K562 (cell line): Measurements from ENCODE around the gene KCTD11. TPM values are rescaled to one million over a fixed set of nuclear protein-coding genes. Genes with fewer than 3 reads are reported as not detected.

Experiments used
- ARNT ChIP-seq, 2 experiments: fragments of 450-650 bp; IDR thresholded peaks; 2 replicates each; pipeline ENCODE4 v1.6.1; 2016; ENCODE audit warnings: mild to moderate bottlenecking in 1 of 2
- ERF ChIP-seq: fragments of 450-650 bp; formaldehyde crosslinking; IDR thresholded peaks from 2 replicates; pipeline ENCODE4 v1.4.0; 2020; ENCODE audit warnings: mild to moderate bottlenecking, mixed read lengths
- ETV5 ChIP-seq: sonication (generic); formaldehyde crosslinking; IDR thresholded peaks from 2 replicates; pipeline ENCODE4 v1.4.0; 2020; ENCODE audit warnings: low read depth, mild to moderate bottlenecking, missing genetic modification reagents
- HMGN3 ChIP-seq: IDR thresholded peaks from 2 replicates; pipeline ENCODE4 v1.6.1; 2011; ENCODE audit warnings: borderline replicate concordance, low read depth, mild to moderate bottlenecking, mixed read lengths, low read length; ENCODE audit not compliant: insufficient read length; ENCODE audit errors: extremely low read depth
- KDM4B ChIP-seq, 2 experiments: fragments of 450-650 bp in 1 of 2; sonication (generic) in 1 of 2; IDR thresholded peaks; 2 replicates each; pipeline ENCODE4 v1.6.1; 2016 to 2017; ENCODE audit warnings: borderline replicate concordance in 2 of 2, antibody characterized with exemption in 1 of 2, low read depth in 1 of 2, mild to moderate bottlenecking in 1 of 2
- NCOR1 ChIP-seq: fragments of 450-650 bp; IDR thresholded peaks from 2 replicates; pipeline ENCODE4 v1.6.1; 2016; ENCODE audit warnings: mild to moderate bottlenecking, moderate library complexity
- RB1 ChIP-seq: fragments of 450-650 bp; IDR thresholded peaks from 2 replicates; pipeline ENCODE4 v1.6.1; 2017; ENCODE audit warnings: low read depth, mild to moderate bottlenecking
- RBBP5 ChIP-seq: fragments of 200-600 bp; sonication (generic); IDR thresholded peaks from 2 replicates; pipeline ENCODE4 v1.6.1; 2012; ENCODE audit warnings: borderline replicate concordance, mild to moderate bottlenecking, low read length, control low read depth, inconsistent platforms; ENCODE audit not compliant: insufficient read depth, poor library complexity, severe bottlenecking
- RFX5 ChIP-seq: IDR thresholded peaks from 2 replicates; pipeline ENCODE4 v1.6.1; 2011; ENCODE audit warnings: low read depth, mild to moderate bottlenecking, improper control_type of control experiment, low read length
- RHOXF2B ChIP-seq: fragments of 250-450 bp; sonication (Bioruptor Pico); conservative IDR thresholded peaks from 2 replicates; pipeline ENCODE4 v1.5.1; 2021
- SIN3A ChIP-seq, 2 experiments: fragments of 150-350 bp in 1 of 2; IDR thresholded peaks; 2 replicates each; pipeline ENCODE4 v1.6.1; 2011 to 2016; ENCODE audit warnings: borderline replicate concordance in 2 of 2, low read depth in 2 of 2, low read length in 2 of 2, mild to moderate bottlenecking in 2 of 2, moderate library complexity in 2 of 2; ENCODE audit not compliant: control insufficient read depth in 1 of 2
- SPI1 ChIP-seq: IDR thresholded peaks from 2 replicates; pipeline ENCODE4 v1.6.1; 2011; ENCODE audit warnings: low read depth, low read length, control low read depth, borderline replicate concordance
- YY1 ChIP-seq, 3 experiments: IDR thresholded peaks; 2 replicates each; pipeline ENCODE4 v1.6.1; 2011; ENCODE audit warnings: low read length in 2 of 3, mild to moderate bottlenecking in 2 of 3, moderate library complexity in 2 of 3, borderline replicate concordance in 1 of 3, control low read depth in 1 of 3, low read depth in 1 of 3; ENCODE audit not compliant: insufficient read depth in 3 of 3, insufficient replicate concordance in 2 of 3, control insufficient read depth in 1 of 3, insufficient read length in 1 of 3; ENCODE audit errors: extremely low read depth in 1 of 3
- ZNF445 ChIP-seq: fragments of 250-450 bp; sonication (Bioruptor Pico); IDR thresholded peaks from 2 replicates; pipeline ENCODE4 v1.4.0; 2020; ENCODE audit warnings: low read depth, mild to moderate bottlenecking, moderate library complexity
- ZNF717 ChIP-seq: fragments of 250-450 bp; sonication (Bioruptor Pico); IDR thresholded peaks from 2 replicates; pipeline ENCODE4 v1.5.0; 2021
- ZNF766 ChIP-seq: fragments of 200-800 bp; sonication (Bioruptor generic); conservative IDR thresholded peaks from 2 replicates; pipeline ENCODE4 v1.6.1; 2016; ENCODE audit warnings: missing genetic modification characterization, missing compliant biosample characterization
- ZNF79 ChIP-seq: fragments of 250-450 bp; sonication (Bioruptor Pico); IDR thresholded peaks from 2 replicates; pipeline ENCODE4 v1.4.0; 2020; ENCODE audit warnings: low read depth, mild to moderate bottlenecking, moderate library complexity
- polyA plus RNA-seq, 8 experiments: library from polyadenylated mRNA; depleted of rRNA in 4 of 8; stranded (reverse) in 5 of 8; unstranded in 3 of 8; fragments of >200 nt; fragmentation: Nextera tagmentation in 2 of 8; fragmentation: Illumina TruSeq in 1 of 8; extraction: Ambion mirVana in 2 of 8; extraction: Trizol in 1 of 8; gene quantifications; 2 replicates each; pipeline versions ENCODE4 v1.2.1 to v1.2.3, GENCODE V29; 2011 to 2014; ENCODE audit warnings: inconsistent platforms in 1 of 8, missing spikeins in 1 of 8
- total RNA-seq, 7 experiments: library from RNA; depleted of rRNA in 6 of 7; stranded (reverse); fragments of >200 nt in 6 of 7; fragmentation: Illumina TruSeq in 2 of 7; extraction: Trizol in 2 of 7; gene quantifications; 2 replicates each; pipeline versions ENCODE4 v1.2.1 to v1.2.3, GENCODE V29; 2011 to 2021; ENCODE audit warnings: low replicate concordance in 1 of 7
- TF ChIP-seq, protein P1 (sequence below): sonication (generic); formaldehyde crosslinking; IDR thresholded peaks from 2 replicates; pipeline ENCODE4 v1.8.0; 2022; ENCODE audit warnings: mild to moderate bottlenecking, missing genetic modification reagents
- TF ChIP-seq, protein P2 (sequence below): sonication (generic); formaldehyde crosslinking; IDR thresholded peaks from 2 replicates; pipeline ENCODE4 v1.8.0; 2022; ENCODE audit warnings: mild to moderate bottlenecking, missing genetic modification reagents, borderline replicate concordance

KCTD11 gene
- total and polyA plus RNA-seq, 9 of the 15 experiments (the other 6 are each of a cell fraction or from before 2014, with no cell fraction given): 0.01 to 3.2 (median 2.5) TPM; not detected in 1

DNA sequence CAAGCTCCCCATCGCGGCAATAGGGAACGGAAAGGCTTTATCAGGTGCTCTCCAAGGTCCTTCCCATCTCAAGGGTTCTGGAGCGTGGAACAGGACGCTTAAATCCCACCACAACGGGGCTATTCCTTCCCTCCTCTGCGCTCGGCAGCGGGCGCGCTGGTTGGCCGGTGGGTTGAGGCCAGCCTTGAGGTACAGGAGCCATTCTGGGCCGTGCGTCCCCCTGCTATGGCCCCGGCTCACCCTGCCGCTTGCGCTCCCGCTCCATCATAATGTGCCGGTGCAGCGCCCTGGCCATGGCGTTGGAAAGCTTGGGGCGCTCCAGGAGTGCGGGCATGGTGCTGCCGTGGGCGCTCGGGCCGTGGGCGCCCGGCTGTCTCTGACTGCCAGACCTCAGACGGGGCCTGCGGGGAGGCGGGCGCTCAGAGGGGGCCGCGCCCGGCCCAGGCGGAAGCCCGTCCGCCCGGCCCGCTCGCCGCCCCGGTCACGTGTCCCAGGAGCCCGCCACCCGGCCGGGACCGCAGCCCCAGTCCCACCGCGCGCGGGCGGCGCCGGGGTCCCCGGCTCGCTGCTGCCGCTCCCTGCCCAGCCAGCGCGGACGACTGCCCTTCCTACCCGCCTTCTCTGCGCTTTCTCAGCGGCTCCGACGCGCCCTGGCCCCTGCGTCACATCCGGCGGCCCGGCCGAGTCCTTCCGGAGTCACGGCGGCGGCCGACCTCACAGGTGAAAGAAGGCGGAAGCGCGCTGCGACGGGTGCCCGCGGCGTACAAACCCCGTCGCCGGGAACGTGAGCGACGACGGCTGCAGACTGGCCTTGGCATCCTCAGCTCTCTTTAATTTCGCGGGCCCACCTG is 37.0 kb upstream of the KCTD11 start, which contains the start of gene GPS2 (continued):
- TF ChIP-seq, protein P1, sequence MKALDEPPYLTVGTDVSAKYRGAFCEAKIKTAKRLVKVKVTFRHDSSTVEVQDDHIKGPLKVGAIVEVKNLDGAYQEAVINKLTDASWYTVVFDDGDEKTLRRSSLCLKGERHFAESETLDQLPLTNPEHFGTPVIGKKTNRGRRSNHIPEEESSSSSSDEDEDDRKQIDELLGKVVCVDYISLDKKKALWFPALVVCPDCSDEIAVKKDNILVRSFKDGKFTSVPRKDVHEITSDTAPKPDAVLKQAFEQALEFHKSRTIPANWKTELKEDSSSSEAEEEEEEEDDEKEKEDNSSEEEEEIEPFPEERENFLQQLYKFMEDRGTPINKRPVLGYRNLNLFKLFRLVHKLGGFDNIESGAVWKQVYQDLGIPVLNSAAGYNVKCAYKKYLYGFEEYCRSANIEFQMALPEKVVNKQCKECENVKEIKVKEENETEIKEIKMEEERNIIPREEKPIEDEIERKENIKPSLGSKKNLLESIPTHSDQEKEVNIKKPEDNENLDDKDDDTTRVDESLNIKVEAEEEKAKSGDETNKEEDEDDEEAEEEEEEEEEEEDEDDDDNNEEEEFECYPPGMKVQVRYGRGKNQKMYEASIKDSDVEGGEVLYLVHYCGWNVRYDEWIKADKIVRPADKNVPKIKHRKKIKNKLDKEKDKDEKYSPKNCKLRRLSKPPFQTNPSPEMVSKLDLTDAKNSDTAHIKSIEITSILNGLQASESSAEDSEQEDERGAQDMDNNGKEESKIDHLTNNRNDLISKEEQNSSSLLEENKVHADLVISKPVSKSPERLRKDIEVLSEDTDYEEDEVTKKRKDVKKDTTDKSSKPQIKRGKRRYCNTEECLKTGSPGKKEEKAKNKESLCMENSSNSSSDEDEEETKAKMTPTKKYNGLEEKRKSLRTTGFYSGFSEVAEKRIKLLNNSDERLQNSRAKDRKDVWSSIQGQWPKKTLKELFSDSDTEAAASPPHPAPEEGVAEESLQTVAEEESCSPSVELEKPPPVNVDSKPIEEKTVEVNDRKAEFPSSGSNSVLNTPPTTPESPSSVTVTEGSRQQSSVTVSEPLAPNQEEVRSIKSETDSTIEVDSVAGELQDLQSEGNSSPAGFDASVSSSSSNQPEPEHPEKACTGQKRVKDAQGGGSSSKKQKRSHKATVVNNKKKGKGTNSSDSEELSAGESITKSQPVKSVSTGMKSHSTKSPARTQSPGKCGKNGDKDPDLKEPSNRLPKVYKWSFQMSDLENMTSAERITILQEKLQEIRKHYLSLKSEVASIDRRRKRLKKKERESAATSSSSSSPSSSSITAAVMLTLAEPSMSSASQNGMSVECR (CRISPR knock-in tag): peak; percentile 93
- TF ChIP-seq RHOXF2B (CRISPR knock-in tag): no peak
- TF ChIP-seq ZNF445 (CRISPR knock-in tag): no peak
- 0 out of 2 replicates have a peak, but pooled peaks have one; percentile 18 for TF ChIP-seq NCOR1
- no peak for TF ChIP-seq ARNT (IDR thresholded peaks at IDR 0.05)
- TF ChIP-seq YY1 (IDR thresholded peaks at IDR 0.05; ENCODE audit: borderline replicate concordance in 1 of 3, control insufficient read depth in 1 of 3, extremely low read depth in 1 of 3, insufficient read depth in 3 of 3, insufficient read length in 1 of 3, insufficient replicate concordance in 2 of 3, low read depth in 1 of 3, low read length in 2 of 3): peak in 2 of 3 experiments; percentile 38 to 49
- TF ChIP-seq RB1: peak; percentile 79; the same call in 1 of the 2 replicates
- peak in 1 of 2 experiments; percentile 66; a peak in 1 of 4 replicates for TF ChIP-seq KDM4B (IDR thresholded peaks at IDR 0.05; ENCODE audit: borderline replicate concordance in 2 of 2, low read depth in 1 of 2)
- TF ChIP-seq HMGN3: peak; percentile 55
- TF ChIP-seq, protein P2, sequence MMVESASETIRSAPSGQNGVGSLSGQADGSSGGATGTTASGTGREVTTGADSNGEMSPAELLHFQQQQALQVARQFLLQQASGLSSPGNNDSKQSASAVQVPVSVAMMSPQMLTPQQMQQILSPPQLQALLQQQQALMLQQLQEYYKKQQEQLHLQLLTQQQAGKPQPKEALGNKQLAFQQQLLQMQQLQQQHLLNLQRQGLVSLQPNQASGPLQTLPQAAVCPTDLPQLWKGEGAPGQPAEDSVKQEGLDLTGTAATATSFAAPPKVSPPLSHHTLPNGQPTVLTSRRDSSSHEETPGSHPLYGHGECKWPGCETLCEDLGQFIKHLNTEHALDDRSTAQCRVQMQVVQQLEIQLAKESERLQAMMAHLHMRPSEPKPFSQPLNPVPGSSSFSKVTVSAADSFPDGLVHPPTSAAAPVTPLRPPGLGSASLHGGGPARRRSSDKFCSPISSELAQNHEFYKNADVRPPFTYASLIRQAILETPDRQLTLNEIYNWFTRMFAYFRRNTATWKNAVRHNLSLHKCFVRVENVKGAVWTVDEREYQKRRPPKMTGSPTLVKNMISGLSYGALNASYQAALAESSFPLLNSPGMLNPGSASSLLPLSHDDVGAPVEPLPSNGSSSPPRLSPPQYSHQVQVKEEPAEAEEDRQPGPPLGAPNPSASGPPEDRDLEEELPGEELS (CRISPR knock-in tag): no peak
- peak; percentile 79; the same call in 1 of the 2 replicates for TF ChIP-seq ETV5
- TF ChIP-seq ERF (CRISPR knock-in tag): no peak
- no peak for TF ChIP-seq RFX5
- no peak for TF ChIP-seq SPI1
- TF ChIP-seq ZNF717 (CRISPR knock-in tag): no peak
- no peak for TF ChIP-seq ZNF79 (CRISPR knock-in tag)
- TF ChIP-seq ZNF766: 0 out of 2 replicates have a peak, but pooled peaks have one; percentile 33
- TF ChIP-seq RBBP5: peak; percentile 70
- peak in 1 of 2 experiments; percentile 91; a peak in 2 of 4 replicates for TF ChIP-seq SIN3A (IDR thresholded peaks at IDR 0.05; ENCODE audit: borderline replicate concordance in 2 of 2, control insufficient read depth in 1 of 2, low read depth in 2 of 2, low read length in 2 of 2)
